Neural progenitor cell (in vitro differentiated cells): ENCODE results near the gene SDK1. TPM values are rescaled to one million over a fixed set of nuclear protein-coding genes. Genes with fewer than 3 reads are reported as not detected.

Experiments
- DNase-seq: peaks from one replicate; pipeline ENCODE4 v3.0.0-alpha.2; 2016; ENCODE audit warnings: low spot score
- H2AFZ ChIP-seq: fragments of 200-600 bp; sonication (generic); replicated peaks from 2 replicates; pipeline ENCODE4 v1.6.1; 2016; ENCODE audit warnings: antibody characterized with exemption
- H3F3A ChIP-seq: fragments of 200-600 bp; sonication (generic); 2 replicates; pipeline ENCODE4 v1.6.1; 2016; ENCODE audit warnings: antibody characterized with exemption, low read depth
- H3K27ac ChIP-seq: fragments of 200-600 bp; sonication (generic); 2 replicates; pipeline ENCODE4 v1.5.1; 2016; ENCODE audit warnings: mild to moderate bottlenecking
- H3K27me3 ChIP-seq: fragments of 200-600 bp; sonication (generic); 2 replicates; pipeline ENCODE4 v1.6.1; 2016; ENCODE audit warnings: mild to moderate bottlenecking, moderate library complexity
- H3K36me3 ChIP-seq: fragments of 200-600 bp; sonication (generic); 2 replicates; pipeline ENCODE4 v1.5.1; 2016
- H3K4me1 ChIP-seq: fragments of 200-600 bp; sonication (generic); 2 replicates; pipeline ENCODE4 v1.6.1; 2016; ENCODE audit warnings: mixed run types
- H3K4me2 ChIP-seq: fragments of 200-600 bp; sonication (generic); 2 replicates; pipeline ENCODE4 v1.6.1; 2016
- H3K4me3 ChIP-seq: fragments of 200-600 bp; sonication (generic); 2 replicates; pipeline ENCODE4 v1.5.1; 2016
- H3K79me2 ChIP-seq: fragments of 200-600 bp; sonication (generic); 2 replicates; pipeline ENCODE4 v1.6.1; 2016; ENCODE audit warnings: low read depth
- H3K9ac ChIP-seq: fragments of 200-600 bp; sonication (generic); 2 replicates; pipeline ENCODE4 v1.6.1; 2016
- H3K9me3 ChIP-seq: fragments of 200-600 bp; sonication (generic); 2 replicates; pipeline ENCODE4 v1.5.1; 2016; ENCODE audit warnings: low read depth
- H4K20me1 ChIP-seq: fragments of 200-600 bp; sonication (generic); 2 replicates; pipeline ENCODE4 v1.6.1; 2016; ENCODE audit warnings: low read depth
- H3K27ac Mint-ChIP-seq: 3 replicates; pipeline ENCODE4 v1.8.0; 2021; ENCODE audit warnings: mixed read lengths
- H3K27me3 Mint-ChIP-seq: 2 replicates; pipeline ENCODE4 v1.8.0; 2022; ENCODE audit warnings: low read depth, mild to moderate bottlenecking, inconsistent platforms, moderate library complexity, mixed read lengths; ENCODE audit not compliant: insufficient read depth
- H3K36me3 Mint-ChIP-seq: 3 replicates; pipeline ENCODE4 v1.8.0; 2021; ENCODE audit warnings: mixed read lengths
- H3K4me1 Mint-ChIP-seq: 3 replicates; pipeline ENCODE4 v1.8.0; 2021; ENCODE audit warnings: mixed read lengths
- H3K4me3 Mint-ChIP-seq: 3 replicates; pipeline ENCODE4 v1.8.0; 2021; ENCODE audit warnings: mild to moderate bottlenecking, moderate library complexity, mixed read lengths
- H3K9me3 Mint-ChIP-seq: 3 replicates; pipeline ENCODE4 v1.8.0; 2020; ENCODE audit warnings: mixed read lengths
- CTCF ChIP-seq: fragments of 200-600 bp; sonication (generic); IDR thresholded peaks from 2 replicates; pipeline ENCODE4 v1.5.1; 2017; ENCODE audit warnings: antibody characterized with exemption, mild to moderate bottlenecking
- EZH2 ChIP-seq: fragments of 200-600 bp; sonication (generic); IDR thresholded peaks from 2 replicates; pipeline ENCODE4 v1.6.1; 2017; ENCODE audit warnings: antibody characterized with exemption, mild to moderate bottlenecking, moderate library complexity
- EZH2phosphoT487 ChIP-seq: fragments of 200-600 bp; sonication (generic); IDR thresholded peaks from 2 replicates; pipeline ENCODE4 v1.6.1; 2017; ENCODE audit warnings: antibody characterized with exemption
- total RNA-seq: library from RNA; depleted of rRNA; stranded (reverse); fragments of >200 nt; gene quantifications from 2 replicates; pipeline ENCODE4 v1.2.3, GENCODE V29; 2015; ENCODE audit warnings: low replicate concordance

Gene SDK1
- total RNA-seq, 1 donor from 2014 or later = 4.9 TPM

GRCh38 chr7:3486841-3487240, 185.8 kb downstream of the SDK1 start:
- no peaks in the 10 kb centered on the region for H3K36me3 Mint-ChIP-seq

GRCh38 chr7:3488829-3489228, 187.8 kb downstream of the SDK1 start:
- Histone ChIP-seq H3K9ac (no peak overlapping the region), H4K20me1 (no peaks in the 10 kb centered on the region), H3K4me3 (no peak overlapping the region), H3K4me1 (no peaks in the 10 kb centered on the region), H3K9me3 (no peaks in the 10 kb centered on the region), H3K79me2 (no peaks in the 10 kb centered on the region), H3K4me2 (no peak overlapping the region), H3K27ac (no peak overlapping the region), H3K36me3 (no peaks in the 10 kb centered on the region), H2AFZ (no peak overlapping the region), H3F3A (no peaks in the 10 kb centered on the region), H3K27me3 (no peaks in the 10 kb centered on the region)
- H3K27ac Mint-ChIP-seq = no peak overlapping the region
- H3K9me3 Mint-ChIP-seq = peaks cover 8% of the 10 kb centered on the region
- H3K27me3 Mint-ChIP-seq = peaks cover 4% of the 10 kb centered on the region
- H3K4me1 Mint-ChIP-seq = peaks cover 2% of the 10 kb centered on the region
- DNase-seq = no peak
- no peak overlapping the region for H3K4me3 Mint-ChIP-seq
- H3K36me3 Mint-ChIP-seq = peaks cover 2% of the 10 kb centered on the region
- TF ChIP-seq EZH2phosphoT487 (no peak), EZH2 (no peak), CTCF (no peak)

More at GRCh38 chr7:3486841-3487240, 185.8 kb downstream of the SDK1 start:
- no peak for TF ChIP-seq EZH2
- no peak for TF ChIP-seq CTCF
- no peak for DNase-seq
- H3K4me2 ChIP-seq = no peak overlapping the region
- no peaks in the 10 kb centered on the region for H4K20me1 ChIP-seq
- peaks cover 8% of the 10 kb centered on the region for H3K9me3 Mint-ChIP-seq
- no peaks in the 10 kb centered on the region for H3K36me3 ChIP-seq
- H3F3A ChIP-seq = no peaks in the 10 kb centered on the region
- no peak overlapping the region for H3K4me3 ChIP-seq
- no peaks in the 10 kb centered on the region for H3K79me2 ChIP-seq
- H3K9me3 ChIP-seq = no peaks in the 10 kb centered on the region
- H3K27me3 ChIP-seq = no peaks in the 10 kb centered on the region
- H3K27ac Mint-ChIP-seq = no peak overlapping the region
- H3K4me1 Mint-ChIP-seq = peaks cover 7% of the 10 kb centered on the region
- no peak overlapping the region for H3K9ac ChIP-seq
- no peak overlapping the region for H3K27ac ChIP-seq
- H3K4me3 Mint-ChIP-seq = no peak overlapping the region
- no peak overlapping the region for H2AFZ ChIP-seq
- H3K27me3 Mint-ChIP-seq = peaks cover 4% of the 10 kb centered on the region
- H3K4me1 ChIP-seq = no peaks in the 10 kb centered on the region

- Histone ChIP-seq H3K4me3 (no peak overlapping the region), H4K20me1 (no peaks in the 10 kb centered on the region), H3K36me3 (no peaks in the 10 kb centered on the region), H3K9ac (no peak overlapping the region), H3K27me3 (no peaks in the 10 kb centered on the region), H3K9me3 (no peaks in the 10 kb centered on the region), H3F3A (no peaks in the 10 kb centered on the region), H3K4me1 (no peaks in the 10 kb centered on the region), H3K27ac (no peak overlapping the region), H3K4me2 (no peak overlapping the region), H2AFZ (no peak overlapping the region), H3K79me2 (no peaks in the 10 kb centered on the region)
- H3K9me3 Mint-ChIP-seq = peaks cover 2% of the 10 kb centered on the region
- peak overlapping the region; percentile 60 for H3K27ac Mint-ChIP-seq
- no peak for DNase-seq
- peaks cover 19% of the 10 kb centered on the region for H3K4me1 Mint-ChIP-seq
- peaks cover 2% of the 10 kb centered on the region for H3K36me3 Mint-ChIP-seq
- TF ChIP-seq EZH2 = no peak
- no peak for TF ChIP-seq EZH2phosphoT487
- TF ChIP-seq CTCF = no peak
- no peak overlapping the region for H3K4me3 Mint-ChIP-seq
- H3K27me3 Mint-ChIP-seq = no peaks in the 10 kb centered on the region
Measured at GRCh38 chr7:3493499-3493898, 192.4 kb downstream of the SDK1 start.
